K562 (cell line): ENCODE measurements around the gene NRM. TPM values are rescaled to one million over a fixed set of nuclear protein-coding genes. Genes with fewer than 3 reads are reported as not detected.
A peak's percentile ranks its signal among the peaks of the same experiment; 100 is the strongest.

Experiments
- CREBBP ChIP-seq: IDR thresholded peaks from one replicate; pipeline ENCODE4 v1.6.1; 2012; ENCODE audit warnings: low read depth, mild to moderate bottlenecking, control low read depth, inconsistent platforms, low read length
- DMBX1 ChIP-seq: fragments of 250-450 bp; sonication (Bioruptor Pico); IDR thresholded peaks from 2 replicates; pipeline ENCODE4 v1.8.0; 2022; ENCODE audit warnings: inconsistent platforms, mild to moderate bottlenecking, moderate library complexity, borderline replicate concordance
- E2F1 ChIP-seq: sonication (generic); formaldehyde crosslinking; IDR thresholded peaks from 2 replicates; pipeline ENCODE4 v1.8.1; 2023; ENCODE audit warnings: mild to moderate bottlenecking, missing genetic modification reagents, moderate library complexity
- ETV6 ChIP-seq, 3 experiments: fragments of 150-350 bp in 1 of 3; sonication (generic) in 1 of 3; formaldehyde crosslinking in 1 of 3; IDR thresholded peaks; 2 replicates each; pipeline versions ENCODE4 v1.6.1 to v1.8.0; 2014 to 2022; ENCODE audit warnings: borderline replicate concordance in 2 of 3, low read depth in 2 of 3, antibody characterized with exemption in 1 of 3, low read length in 1 of 3, mild to moderate bottlenecking in 1 of 3, missing genetic modification reagents in 1 of 3
- FOS ChIP-seq: IDR thresholded peaks from 3 replicates; pipeline ENCODE4 v1.6.1; 2011; ENCODE audit not compliant: insufficient read length; ENCODE audit errors: extremely low read depth
- GTF2A2 ChIP-seq: IDR thresholded peaks from 2 replicates; pipeline ENCODE4 v1.6.1; 2016; ENCODE audit warnings: mild to moderate bottlenecking, missing genetic modification characterization, missing compliant biosample characterization
- GTF2E2 ChIP-seq: fragments of 200-800 bp; sonication (Bioruptor generic); IDR thresholded peaks from 2 replicates; pipeline ENCODE4 v1.6.1; 2016; ENCODE audit warnings: missing genetic modification characterization, missing compliant biosample characterization
- HDGF ChIP-seq: fragments of 450-650 bp; IDR thresholded peaks from 2 replicates; pipeline ENCODE4 v1.6.1; 2016
- HES1 ChIP-seq: fragments of 450-650 bp; IDR thresholded peaks from 2 replicates; pipeline ENCODE4 v1.6.1; 2016; ENCODE audit warnings: low read depth, mild to moderate bottlenecking, moderate library complexity
- HNRNPLL ChIP-seq: fragments of 200-400 bp; formaldehyde crosslinking; IDR thresholded peaks from 2 replicates; pipeline ENCODE4 v1.6.1; 2017; ENCODE audit warnings: low read length, low read depth, mild to moderate bottlenecking; ENCODE audit not compliant: poor library complexity, severe bottlenecking
- IRF1 ChIP-seq: sonication (generic); formaldehyde crosslinking; IDR thresholded peaks from 2 replicates; pipeline ENCODE4 v1.8.0; 2022; ENCODE audit warnings: missing genetic modification reagents, mild to moderate bottlenecking, borderline replicate concordance
- KLF6 ChIP-seq: fragments of 250-450 bp; sonication (Bioruptor Pico); IDR thresholded peaks from 2 replicates; pipeline ENCODE4 v1.4.0; 2020; ENCODE audit warnings: mild to moderate bottlenecking, moderate library complexity, borderline replicate concordance
- NCOR1 ChIP-seq: fragments of 450-650 bp; IDR thresholded peaks from 2 replicates; pipeline ENCODE4 v1.6.1; 2016; ENCODE audit warnings: mild to moderate bottlenecking, moderate library complexity
- NFATC3 ChIP-seq: fragments of 450-650 bp; IDR thresholded peaks from 2 replicates; pipeline ENCODE4 v1.6.1; 2017; ENCODE audit warnings: mild to moderate bottlenecking
- NUFIP1 ChIP-seq: fragments of 450-650 bp; IDR thresholded peaks from 2 replicates; pipeline ENCODE4 v1.6.1; 2018; ENCODE audit not compliant: partially characterized antibody
- STAT5B ChIP-seq: fragments of 250-450 bp; sonication (Bioruptor Pico); IDR thresholded peaks from 2 replicates; pipeline ENCODE4 v1.8.0; 2021; ENCODE audit warnings: mild to moderate bottlenecking, inconsistent platforms
- TAF7 ChIP-seq: fragments of 450-650 bp; IDR thresholded peaks from 2 replicates; pipeline ENCODE4 v1.6.1; 2016; ENCODE audit warnings: missing genetic modification characterization, missing compliant biosample characterization
- TCF3 ChIP-seq: sonication (generic); formaldehyde crosslinking; IDR thresholded peaks from 2 replicates; pipeline ENCODE4 v1.4.0; 2020; ENCODE audit warnings: mild to moderate bottlenecking, missing genetic modification reagents
- ZBTB2 ChIP-seq: fragments of 450-650 bp; IDR thresholded peaks from 2 replicates; pipeline ENCODE4 v1.6.1; 2016; ENCODE audit warnings: antibody characterized with exemption
- ZNF239 ChIP-seq: fragments of 250-450 bp; sonication (Bioruptor Pico); IDR thresholded peaks from 2 replicates; pipeline ENCODE4 v1.4.0; 2020; ENCODE audit warnings: mild to moderate bottlenecking
- ZNF24 ChIP-seq: fragments of 450-650 bp; IDR thresholded peaks from 2 replicates; pipeline ENCODE4 v1.6.1; 2016
- ZNF79 ChIP-seq: fragments of 250-450 bp; sonication (Bioruptor Pico); IDR thresholded peaks from 2 replicates; pipeline ENCODE4 v1.4.0; 2020; ENCODE audit warnings: low read depth, mild to moderate bottlenecking, moderate library complexity
- polyA plus RNA-seq, 8 experiments: library from polyadenylated mRNA; depleted of rRNA in 4 of 8; stranded (reverse) in 5 of 8; unstranded in 3 of 8; fragments of >200 nt; fragmentation: Nextera tagmentation in 2 of 8; fragmentation: Illumina TruSeq in 1 of 8; extraction: Ambion mirVana in 2 of 8; extraction: Trizol in 1 of 8; gene quantifications; 2 replicates each; pipeline versions ENCODE4 v1.2.1 to v1.2.3, GENCODE V29; 2011 to 2014; ENCODE audit warnings: inconsistent platforms in 1 of 8, missing spikeins in 1 of 8
- total RNA-seq, 7 experiments: library from RNA; depleted of rRNA in 6 of 7; stranded (reverse); fragments of >200 nt in 6 of 7; fragmentation: Illumina TruSeq in 2 of 7; extraction: Trizol in 2 of 7; gene quantifications; 2 replicates each; pipeline versions ENCODE4 v1.2.1 to v1.2.3, GENCODE V29; 2011 to 2021; ENCODE audit warnings: low replicate concordance in 1 of 7

NRM gene
- total and polyA plus RNA-seq, 9 of the 15 experiments (the other 6 are each of a cell fraction or from before 2014, with no cell fraction given), result 9.7 to 58.2 (median 18.1) TPM

GRCh38 chr6:30722280-30723112 is 31.7 kb upstream of the NRM start (continued):
- TF ChIP-seq ZBTB2, result 0 out of 2 replicates have a peak, but pooled peaks have one; percentile 33
- TF ChIP-seq HES1, result no peak
- no peak for TF ChIP-seq STAT5B (CRISPR knock-in tag)
- no peak for TF ChIP-seq CREBBP
- TF ChIP-seq HNRNPLL, result no peak
- TF ChIP-seq NFATC3, result no peak
- no peak for TF ChIP-seq DMBX1 (CRISPR knock-in tag)
- TF ChIP-seq E2F1, result no peak; the same call in 1 of the 2 replicates
- no peak for TF ChIP-seq TCF3 (CRISPR knock-in tag)
- TF ChIP-seq GTF2E2 (tag), result no peak; the same call in 1 of the 2 replicates
- TF ChIP-seq NCOR1, result 0 out of 2 replicates have a peak, but pooled peaks have one; percentile 25
- TF ChIP-seq NUFIP1, result no peak
- no peak for TF ChIP-seq GTF2A2 (tag)
- no peak; a peak in 1 of 4 replicates for TF ChIP-seq ETV6 (IDR thresholded peaks at IDR 0.05; ENCODE audit: borderline replicate concordance in 1 of 2, low read depth in 2 of 2, low read length in 1 of 2)
- TF ChIP-seq ETV6 (CRISPR knock-in tag; IDR thresholded peaks at IDR 0.05; ENCODE audit: borderline replicate concordance), result no peak
- TF ChIP-seq KLF6, result no peak
- TF ChIP-seq TAF7 (tag), result no peak
- TF ChIP-seq HDGF, result peak; percentile 95
- TF ChIP-seq ZNF79, result no peak
- TF ChIP-seq ZNF24, result peak; percentile 59
- no peak for TF ChIP-seq ZNF239
- no peak for TF ChIP-seq FOS
- no peak for TF ChIP-seq IRF1 (CRISPR knock-in tag)
